ENCODE data around the gene NISCH.
A peak's percentile ranks its signal among the peaks of the same experiment; 100 is the strongest.
"Not testable (repeated sequence)": the region's sequence is repeated elsewhere in the genome, so short reads cannot be mapped to it uniquely, and the experiment has no call there.

NISCH gene

DNA sequence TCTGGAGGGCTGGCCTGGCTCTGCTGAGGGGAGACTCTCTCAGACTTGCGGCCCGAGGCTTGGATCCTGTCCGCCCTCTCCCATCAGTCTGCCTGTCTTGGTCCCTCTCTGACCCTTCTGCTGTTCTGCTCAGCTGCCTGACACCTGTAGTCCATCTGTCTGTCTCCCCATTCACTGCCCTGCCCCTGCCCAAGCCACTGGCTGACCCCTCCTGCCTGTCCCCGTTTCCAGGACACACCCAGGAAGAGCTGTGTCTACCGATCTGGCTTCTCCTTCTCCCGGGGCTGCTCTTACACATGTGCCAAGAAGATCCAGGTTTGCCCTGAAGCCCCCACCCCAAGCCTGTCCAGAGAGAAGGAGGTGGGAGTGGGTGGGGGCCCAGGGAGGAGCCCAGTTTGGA is 59.8 kb downstream of the NISCH start:
- no peak for DNase-seq

GRCh38 chr3:52516509-52517195 is 61.2 kb downstream of the NISCH start:
- DNase-seq = no peak

GRCh38 chr3:52517796-52518722 is 62.7 kb downstream of the NISCH start:
- no peak for DNase-seq

DNA sequence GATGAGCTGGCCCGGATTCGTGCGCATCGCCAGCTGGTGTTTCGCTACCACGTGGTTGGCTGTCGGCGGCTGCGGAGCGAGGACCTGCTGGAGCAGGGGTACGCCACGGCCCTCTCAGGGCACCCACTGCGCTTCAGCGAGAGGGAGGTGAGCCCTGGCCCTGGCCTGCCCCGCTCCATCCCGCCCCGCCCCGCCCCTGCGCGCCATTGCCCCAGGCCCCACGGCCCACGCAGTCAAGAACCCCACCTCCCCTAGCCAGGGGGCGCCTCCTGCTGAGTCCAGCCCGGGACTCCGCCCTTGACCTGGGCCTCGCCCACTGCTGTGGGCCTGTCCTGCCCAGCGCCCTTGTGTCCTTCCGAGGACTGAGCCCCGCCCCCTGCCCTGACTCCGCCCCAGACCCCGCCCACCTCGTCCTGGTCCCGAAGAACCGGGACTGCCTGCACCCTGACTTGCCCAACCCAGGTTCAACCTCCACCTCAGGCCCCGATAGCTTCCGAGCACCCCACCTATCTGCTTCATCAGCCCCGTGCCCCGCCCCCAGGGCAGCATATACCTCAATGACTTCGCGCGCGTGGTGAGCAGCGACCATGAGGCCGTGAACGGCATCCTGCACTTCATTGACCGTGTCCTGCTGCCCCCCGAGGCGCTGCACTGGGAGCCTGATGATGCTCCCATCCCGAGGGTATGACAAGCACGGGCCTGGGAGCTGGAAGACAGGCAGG is 63.5 kb downstream of the NISCH start:
- DNase-seq = no peak

GRCh38 chr3:52519445-52520140 is 64.2 kb downstream of the NISCH start:
- no peak for DNase-seq

- DNase-seq = no peak
Observed at GRCh38 chr3:52520141-52520667, 64.8 kb downstream of the NISCH start.

DNA sequence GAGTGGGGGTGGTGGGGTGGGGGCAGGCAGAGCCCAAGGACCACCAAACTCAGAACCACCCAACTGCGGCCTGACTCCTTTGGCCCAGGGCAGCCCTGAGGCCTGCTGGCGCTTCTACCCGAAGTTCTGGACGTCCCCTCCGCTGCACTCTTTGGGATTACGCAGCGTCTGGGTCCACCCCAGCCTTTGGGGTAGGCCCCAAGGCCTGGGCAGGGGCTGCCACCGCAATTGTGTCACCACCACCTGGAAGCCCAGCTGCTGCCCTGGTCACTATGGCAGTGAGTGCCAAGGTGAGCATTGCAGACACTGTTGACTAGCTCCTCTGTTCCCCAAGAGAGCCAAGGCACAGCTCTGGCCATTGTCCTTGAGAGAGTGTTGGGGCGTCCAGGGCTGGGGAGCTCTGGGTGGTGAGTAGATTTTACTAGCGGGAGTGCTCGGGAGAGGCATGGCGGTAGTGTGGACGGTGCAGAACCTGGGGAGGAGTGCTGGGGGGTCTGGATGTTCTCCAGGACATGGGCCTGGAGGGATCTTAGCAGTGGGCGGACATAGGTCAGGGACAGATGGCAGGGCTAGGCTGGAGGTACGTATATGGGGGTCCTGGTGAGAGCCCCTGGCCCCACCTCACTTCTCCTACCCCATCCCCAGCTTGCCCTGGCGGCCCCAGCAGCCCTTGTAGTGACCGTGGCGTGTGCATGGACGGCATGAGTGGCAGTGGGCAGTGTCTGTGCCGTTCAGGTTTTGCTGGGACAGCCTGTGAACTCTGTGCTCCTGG is 65.5 kb downstream of the NISCH start:
- DNase-seq = no peak

DNA sequence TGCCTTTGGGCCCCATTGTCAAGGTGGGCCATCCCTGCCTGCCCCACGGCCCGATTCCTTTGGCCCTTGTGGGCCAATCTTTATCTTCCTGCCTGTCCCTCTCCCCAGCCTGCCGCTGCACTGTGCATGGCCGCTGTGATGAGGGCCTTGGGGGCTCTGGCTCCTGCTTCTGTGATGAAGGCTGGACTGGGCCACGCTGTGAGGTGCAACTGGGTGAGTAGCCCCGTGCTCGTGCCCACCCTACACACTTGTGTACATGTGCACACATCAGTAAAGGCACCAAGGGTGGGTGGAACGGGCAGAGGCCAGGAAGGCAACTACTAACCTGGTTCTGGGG is 66.1 kb downstream of the NISCH start:
- DNase-seq = peak; percentile 16

- peak; percentile 18 for DNase-seq
Observed at GRCh38 chr3:52521881-52522650, 66.7 kb downstream of the NISCH start.

DNA sequence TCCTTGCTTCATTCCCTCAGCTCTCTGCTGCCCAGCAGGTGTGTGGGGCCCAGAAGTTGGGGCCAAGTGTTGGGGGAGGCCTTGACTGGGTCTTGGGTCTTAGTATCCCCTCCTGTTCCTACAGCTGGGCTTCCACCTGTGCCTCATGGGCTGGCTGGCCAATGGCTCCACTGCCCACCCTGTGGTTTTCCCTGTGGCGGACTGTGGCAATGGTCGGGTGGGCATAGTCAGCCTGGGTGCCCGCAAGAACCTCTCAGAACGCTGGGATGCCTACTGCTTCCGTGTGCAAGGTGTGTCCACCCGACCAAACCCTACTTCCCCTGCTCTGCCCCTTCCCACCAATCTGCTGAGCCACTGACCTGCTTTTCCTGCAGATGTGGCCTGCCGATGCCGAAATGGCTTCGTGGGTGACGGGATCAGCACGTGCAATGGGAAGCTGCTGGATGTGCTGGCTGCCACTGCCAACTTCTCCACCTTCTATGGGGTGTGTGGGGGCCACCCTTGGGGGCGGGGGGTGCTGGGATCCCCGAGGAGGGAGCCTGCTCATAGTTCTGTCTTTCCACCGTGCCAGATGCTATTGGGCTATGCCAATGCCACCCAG is 67.3 kb downstream of the NISCH start:
- peak; percentile 15 for DNase-seq

- DNase-seq = peak; percentile 18
Observed at GRCh38 chr3:52523386-52524257, 68.2 kb downstream of the NISCH start.

GRCh38 chr3:52524258-52524751 is 68.9 kb downstream of the NISCH start:
- DNase-seq = peak; percentile 17

GRCh38 chr3:52524752-52525679 is 69.6 kb downstream of the NISCH start:
- peak; percentile 36 for DNase-seq

DNA sequence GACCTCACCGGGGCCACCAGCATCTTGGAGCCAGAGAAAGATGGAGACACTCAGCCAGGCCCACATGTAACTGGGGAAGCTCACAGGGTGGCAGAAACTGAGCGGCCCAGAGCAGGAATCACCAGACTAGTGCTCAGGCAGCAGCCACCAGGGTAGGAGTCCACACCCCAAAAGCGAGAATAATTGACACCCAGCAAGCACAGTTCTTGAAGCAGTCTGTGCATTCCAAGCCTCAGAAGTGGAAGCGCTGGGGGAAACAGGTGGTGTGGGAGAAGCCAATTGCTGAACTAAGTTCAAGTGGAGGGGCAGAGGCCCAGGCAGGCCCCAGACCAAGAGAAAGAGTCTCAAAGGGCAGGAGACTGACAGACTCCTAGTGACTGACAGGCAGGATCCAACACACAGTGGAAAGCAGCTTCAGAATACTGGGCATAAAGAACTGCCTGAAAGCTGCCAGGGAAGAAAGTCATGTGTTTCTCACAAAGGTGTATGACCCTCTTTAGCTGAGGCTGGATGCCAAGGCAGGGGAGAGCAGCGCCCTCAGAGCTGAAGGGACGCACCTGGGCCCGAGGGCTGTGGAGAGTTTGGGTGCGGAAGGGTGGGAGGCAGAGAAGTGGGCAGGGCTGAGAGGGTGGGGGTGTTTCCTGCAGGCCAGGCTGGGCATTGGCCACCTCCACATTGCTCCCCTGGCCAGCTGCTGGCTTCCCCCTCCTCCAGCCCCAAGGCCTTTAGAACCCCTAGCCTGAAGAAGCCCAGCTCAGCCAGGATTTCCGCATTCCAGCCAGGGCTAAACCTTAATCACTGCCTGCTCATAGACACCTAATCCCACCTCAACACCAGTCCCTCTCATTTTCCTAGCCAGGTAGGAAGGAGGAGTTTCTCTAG is 70.5 kb downstream of the NISCH start:
- peak; percentile 18 for DNase-seq

- not testable (repeated sequence) for DNase-seq
Observed at GRCh38 chr3:52526671-52527038, 71.3 kb downstream of the NISCH start.

DNA sequence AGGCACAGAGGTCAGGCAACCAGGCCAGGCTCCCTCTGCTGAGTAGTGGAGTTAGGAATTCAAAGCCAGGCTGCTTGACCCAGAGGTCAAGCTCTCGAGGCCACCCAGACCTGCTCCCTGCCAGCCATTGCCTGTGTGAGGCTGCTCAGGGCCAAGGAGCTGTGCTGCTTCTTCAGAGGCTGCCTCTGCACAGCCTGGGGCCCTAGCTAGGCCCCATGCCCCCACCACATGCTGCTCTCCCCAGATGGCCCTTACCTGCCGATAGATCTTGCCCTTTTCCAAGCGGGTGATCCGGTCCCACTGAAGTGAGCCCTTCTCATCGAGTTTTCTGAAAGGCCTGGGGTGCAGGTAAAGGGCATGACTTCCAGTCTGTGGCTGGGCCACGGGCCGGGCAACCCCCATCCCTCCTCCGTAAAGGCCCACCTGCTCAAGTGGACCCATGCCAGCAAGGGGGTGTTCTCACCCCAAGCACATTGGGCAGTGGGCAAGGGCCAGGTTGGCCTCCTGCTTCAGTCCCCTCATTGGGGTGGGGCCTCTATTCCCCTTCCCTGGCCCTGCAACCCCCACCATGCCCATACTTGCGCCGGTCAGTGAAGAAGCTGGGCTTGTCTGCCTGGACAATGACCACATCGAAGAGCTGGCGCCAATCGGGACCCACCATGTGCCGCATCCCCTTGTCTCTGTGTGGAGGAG is 71.8 kb downstream of the NISCH start:
- peak; percentile 16 for DNase-seq
